Memory B cell (primary cell): Measurements from ENCODE around the gene CYTH2.
A peak's percentile ranks its signal among the peaks of the same experiment; 100 is the strongest.

ENCODE experiments used
- ATAC-seq: fragments of 150-1000 bp; cut with Tn5 transposase; 2 replicates; pipeline ENCODE4 v1.10.0; 2021; ENCODE audit warnings: low read depth, mild to moderate bottlenecking, moderate library complexity
- DNase-seq, 2 donors: peaks; one replicate each; pipeline ENCODE4 v3.0.0; 2022; ENCODE audit warnings: low spot score in 2 of 2
- H3K27ac Mint-ChIP-seq: one replicate; pipeline ENCODE4 v1.8.0; 2022; ENCODE audit warnings: mild to moderate bottlenecking, moderate library complexity, mixed read lengths
- H3K27me3 Mint-ChIP-seq: one replicate; pipeline ENCODE4 v1.8.0; 2022; ENCODE audit warnings: mixed read lengths
- H3K36me3 Mint-ChIP-seq: one replicate; pipeline ENCODE4 v1.8.0; 2022; ENCODE audit warnings: mild to moderate bottlenecking, mixed read lengths
- H3K4me1 Mint-ChIP-seq: one replicate; pipeline ENCODE4 v1.8.0; 2022; ENCODE audit warnings: mixed read lengths
- H3K4me3 Mint-ChIP-seq: one replicate; pipeline ENCODE4 v1.8.0; 2022; ENCODE audit warnings: mild to moderate bottlenecking, moderate library complexity, mixed read lengths
- H3K9me3 Mint-ChIP-seq: one replicate; pipeline ENCODE4 v1.8.0; 2022; ENCODE audit warnings: mixed read lengths

The CYTH2 gene

DNA sequence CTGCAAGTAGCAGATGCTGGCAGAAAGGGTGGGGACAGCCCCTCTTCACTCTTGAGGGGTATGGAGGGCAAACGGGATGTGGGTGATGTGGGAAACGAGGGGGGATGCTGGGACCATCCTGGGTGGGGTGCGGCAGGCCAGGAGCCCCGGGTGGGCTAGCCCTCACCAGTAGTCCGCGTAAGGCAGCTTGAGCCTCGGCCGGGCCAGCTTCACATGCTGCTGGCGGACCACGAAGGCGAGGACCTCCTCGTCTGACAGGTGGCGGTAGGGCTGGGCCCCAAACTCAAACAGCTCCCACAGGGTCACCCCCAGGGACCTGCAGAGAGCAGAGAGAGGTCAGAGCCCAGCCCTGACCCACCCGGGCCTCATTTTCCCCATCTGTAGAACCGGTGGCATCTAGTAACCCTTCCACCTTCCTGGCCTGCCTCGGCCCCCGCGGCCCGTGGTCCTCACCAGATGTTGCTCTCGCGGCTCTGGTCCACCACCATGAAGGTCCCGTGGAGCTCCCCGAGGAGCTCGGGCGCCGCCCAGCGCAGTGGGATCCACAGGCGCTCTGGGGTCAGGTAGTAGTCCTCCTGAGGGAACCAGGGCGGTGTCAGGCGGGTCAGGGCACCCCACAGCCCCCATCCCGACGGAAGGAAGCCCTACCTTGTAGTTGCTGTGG is 31.8 kb downstream of the CYTH2 start:
- ATAC-seq (no peak), DNase-seq (no peak)
- peaks cover 17% of the 10 kb centered on the region for H3K27me3 Mint-ChIP-seq
- peaks cover 24% of the 10 kb centered on the region for H3K4me1 Mint-ChIP-seq
- peak overlapping the region; percentile 74 for H3K4me3 Mint-ChIP-seq
- H3K9me3 Mint-ChIP-seq, result no peaks in the 10 kb centered on the region
- no peak overlapping the region for H3K27ac Mint-ChIP-seq
- H3K36me3 Mint-ChIP-seq, result no peaks in the 10 kb centered on the region

DNA sequence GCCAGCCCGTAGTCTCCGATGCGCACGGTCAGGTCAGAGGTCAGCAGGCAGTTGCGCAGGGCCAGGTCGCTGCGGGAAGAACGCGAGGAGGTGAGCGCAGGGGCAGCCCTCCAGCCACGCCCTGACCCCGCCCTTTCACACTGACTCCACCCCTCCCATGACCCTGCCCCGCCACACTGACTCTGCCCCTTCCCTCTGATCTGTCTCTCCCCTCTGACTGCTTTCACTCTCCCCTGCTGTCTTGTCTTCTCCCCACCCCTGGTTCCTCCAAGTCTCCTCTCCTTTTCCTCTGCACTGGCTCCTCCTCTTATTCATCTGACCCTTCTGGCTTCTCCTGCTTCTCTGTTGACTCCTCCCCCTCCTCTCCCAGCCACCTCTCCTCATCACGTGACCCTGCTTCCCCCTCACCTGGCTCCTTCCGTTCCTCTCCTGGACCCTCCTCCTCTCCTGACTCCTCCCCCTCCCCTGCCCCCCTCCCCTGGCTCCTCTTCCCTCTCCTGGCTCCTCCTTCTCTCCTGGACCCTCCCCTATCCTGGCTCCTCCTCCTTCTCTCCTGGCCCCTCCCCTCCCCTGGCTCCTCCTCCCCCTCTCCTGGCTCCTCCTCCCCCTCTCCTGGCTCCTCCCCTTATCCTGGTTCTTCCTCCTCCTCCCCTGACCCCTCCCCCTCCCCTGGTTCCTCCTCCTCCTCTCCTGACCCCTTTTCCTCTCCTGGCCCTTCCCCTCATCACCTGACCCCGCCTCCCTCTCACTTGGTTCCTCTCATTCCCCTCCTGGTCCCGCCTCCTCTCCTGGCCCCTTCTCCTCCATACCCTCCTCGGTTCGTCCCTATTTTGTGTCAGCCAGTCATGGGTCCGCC is 32.6 kb downstream of the CYTH2 start:
- H3K4me1 Mint-ChIP-seq, result peaks cover 24% of the 10 kb centered on the region

DNA sequence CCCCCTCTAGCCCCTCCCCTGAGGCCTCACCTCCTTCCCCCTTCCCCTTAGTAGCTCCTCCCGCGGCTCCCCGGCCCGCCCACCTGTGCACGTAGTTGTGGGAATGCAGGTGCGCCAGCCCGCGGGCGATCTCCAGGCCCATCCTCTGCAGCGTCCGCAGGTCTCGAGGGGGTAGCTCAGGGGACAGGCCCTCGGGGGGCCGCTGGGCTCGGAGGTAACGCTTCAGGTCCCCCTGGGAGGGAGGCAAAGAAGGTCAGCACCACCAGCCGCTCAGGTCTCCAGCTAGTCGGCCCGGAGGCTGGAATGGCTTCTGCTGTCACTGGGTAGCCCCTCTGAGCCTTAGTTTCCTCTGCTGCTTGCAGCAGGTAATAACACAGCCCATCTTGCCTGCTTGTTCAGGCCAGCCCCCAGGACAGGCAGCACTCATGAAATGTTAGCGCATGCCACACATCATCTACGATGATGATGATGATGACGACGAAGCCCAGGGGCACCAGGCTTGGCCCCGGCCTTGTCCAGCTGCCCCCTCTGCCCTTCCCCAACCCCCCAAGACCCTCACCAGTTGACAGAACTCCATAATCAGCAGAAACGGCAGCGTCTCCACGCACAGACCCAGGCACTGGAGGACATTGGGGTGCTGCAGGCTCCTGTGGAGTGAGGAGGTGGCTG is 33.3 kb downstream of the CYTH2 start:
- Mint-ChIP-seq H3K4me3 (peak overlapping the region; percentile 74), H3K27me3 (peaks cover 12% of the 10 kb centered on the region), H3K36me3 (no peaks in the 10 kb centered on the region), H3K4me1 (peaks cover 23% of the 10 kb centered on the region), H3K27ac (no peak overlapping the region), H3K9me3 (no peaks in the 10 kb centered on the region)
- ATAC-seq (peak; percentile 76), DNase-seq (peak in 1 of 2 donors; percentile 63)

More for the DNA sequence above, 32.6 kb downstream of the CYTH2 start:
- DNase-seq (no peak), ATAC-seq (peak; percentile 30)
- H3K9me3 Mint-ChIP-seq, result no peaks in the 10 kb centered on the region
- peak overlapping the region; percentile 74 for H3K4me3 Mint-ChIP-seq
- no peaks in the 10 kb centered on the region for H3K36me3 Mint-ChIP-seq
- peak overlapping the region; percentile 55 for H3K27ac Mint-ChIP-seq
- peaks cover 17% of the 10 kb centered on the region for H3K27me3 Mint-ChIP-seq

DNA sequence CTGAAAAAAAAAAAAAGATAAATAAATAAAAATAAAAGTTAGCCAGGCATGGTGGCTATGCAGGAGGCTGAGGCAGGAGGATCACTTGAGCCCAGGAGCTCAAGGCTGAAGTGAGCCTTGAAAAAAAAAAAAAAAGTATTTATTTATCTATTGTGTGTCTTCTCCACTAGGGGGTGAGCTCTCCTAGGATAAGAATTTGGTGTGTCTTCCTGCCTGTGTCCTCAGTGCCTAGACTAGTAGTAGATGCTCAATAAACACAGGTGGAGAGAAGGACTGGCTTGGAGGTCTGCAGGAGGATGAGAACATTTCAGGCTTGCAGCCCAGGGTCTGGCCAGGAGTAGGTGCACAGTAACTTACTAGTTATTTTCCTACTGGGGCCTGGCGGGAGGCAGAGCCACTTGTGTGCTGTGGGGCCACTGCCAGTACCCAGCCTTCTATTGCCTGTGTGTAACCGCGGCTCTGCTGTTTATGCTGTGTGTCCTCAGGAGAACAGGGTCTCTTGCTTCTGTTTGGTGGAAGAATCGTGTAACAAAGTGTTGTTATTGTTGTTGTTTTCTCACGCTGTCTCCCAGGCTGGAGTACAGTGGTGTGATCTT is 37.1 kb downstream of the CYTH2 start:
- Mint-ChIP-seq H3K4me1 (peaks cover 21% of the 10 kb centered on the region), H3K4me3 (no peak overlapping the region), H3K36me3 (no peaks in the 10 kb centered on the region), H3K27ac (no peak overlapping the region), H3K27me3 (peaks cover 13% of the 10 kb centered on the region), H3K9me3 (no peaks in the 10 kb centered on the region)
- DNase-seq (no peak), ATAC-seq (peak; percentile 21)

DNA sequence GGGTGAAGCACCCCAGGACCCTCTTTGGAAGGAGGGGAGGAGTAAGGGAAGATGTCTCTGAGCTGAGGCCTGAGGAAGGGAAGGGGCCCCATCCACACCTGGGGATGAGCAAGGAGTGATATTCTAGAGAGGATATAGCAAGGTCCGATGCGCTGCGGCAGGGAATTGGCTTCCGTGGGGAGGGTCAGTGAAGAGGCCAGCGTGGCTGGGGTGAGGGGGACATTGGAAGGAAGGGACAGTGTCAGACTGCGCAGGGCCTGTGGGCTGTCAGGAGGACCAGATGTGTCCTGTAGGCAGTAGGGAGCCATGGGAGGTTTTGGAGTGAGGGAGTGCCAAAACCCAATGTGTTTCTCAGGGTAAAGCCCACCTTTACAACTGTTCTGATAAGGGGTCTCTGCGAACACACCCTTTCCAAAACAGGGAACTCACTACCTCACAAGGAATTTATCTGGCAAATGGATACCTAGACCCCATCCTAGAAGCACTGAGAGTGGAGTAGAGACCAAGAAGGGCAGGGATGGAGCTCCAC is 38.8 kb downstream of the CYTH2 start:
- H3K4me3 Mint-ChIP-seq, result no peak overlapping the region
- H3K4me1 Mint-ChIP-seq, result peaks cover 11% of the 10 kb centered on the region
- H3K27me3 Mint-ChIP-seq, result peaks cover 9% of the 10 kb centered on the region
- no peak overlapping the region for H3K27ac Mint-ChIP-seq
- no peaks in the 10 kb centered on the region for H3K9me3 Mint-ChIP-seq
- DNase-seq, result no peak
- no peak for ATAC-seq
- no peaks in the 10 kb centered on the region for H3K36me3 Mint-ChIP-seq

DNA sequence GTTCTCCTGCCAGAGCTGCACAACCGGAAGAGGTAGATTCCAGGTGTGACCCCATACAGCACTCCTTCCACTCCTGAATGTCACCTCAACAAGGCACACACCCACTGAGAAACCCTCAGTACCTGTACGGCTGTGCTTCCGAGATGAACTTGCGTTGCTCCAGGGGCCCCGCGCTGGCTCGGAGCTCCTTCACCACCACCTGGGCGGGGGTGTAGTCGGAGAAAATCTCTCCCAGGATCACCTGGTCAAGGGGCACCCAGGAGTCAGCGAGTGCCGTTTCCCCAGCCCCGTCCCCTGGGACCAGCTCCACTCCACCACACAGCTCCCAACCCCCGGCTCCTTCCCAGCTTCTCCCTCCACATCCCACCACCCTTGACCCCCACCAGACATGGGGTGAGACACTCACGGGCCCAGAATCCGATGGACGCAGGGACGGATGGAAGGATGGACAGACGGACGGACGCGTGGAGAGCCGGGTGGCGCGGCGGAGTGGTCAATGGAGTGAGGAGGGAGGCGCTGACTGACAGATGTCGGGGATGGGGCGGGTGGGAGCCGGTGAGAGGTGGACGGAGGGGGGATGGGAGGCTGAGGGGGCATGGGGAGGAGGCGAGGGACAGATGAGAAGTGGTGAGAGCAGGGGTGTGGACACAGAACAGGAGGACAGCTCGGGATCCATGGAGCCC is 39.7 kb downstream of the CYTH2 start:
- H3K4me1 Mint-ChIP-seq, result peaks cover 8% of the 10 kb centered on the region
- H3K9me3 Mint-ChIP-seq, result no peaks in the 10 kb centered on the region
- H3K4me3 Mint-ChIP-seq, result no peak overlapping the region
- no peaks in the 10 kb centered on the region for H3K36me3 Mint-ChIP-seq
- DNase-seq (no peak), ATAC-seq (no peak)
- H3K27ac Mint-ChIP-seq, result no peak overlapping the region
- peaks cover 9% of the 10 kb centered on the region for H3K27me3 Mint-ChIP-seq

DNA sequence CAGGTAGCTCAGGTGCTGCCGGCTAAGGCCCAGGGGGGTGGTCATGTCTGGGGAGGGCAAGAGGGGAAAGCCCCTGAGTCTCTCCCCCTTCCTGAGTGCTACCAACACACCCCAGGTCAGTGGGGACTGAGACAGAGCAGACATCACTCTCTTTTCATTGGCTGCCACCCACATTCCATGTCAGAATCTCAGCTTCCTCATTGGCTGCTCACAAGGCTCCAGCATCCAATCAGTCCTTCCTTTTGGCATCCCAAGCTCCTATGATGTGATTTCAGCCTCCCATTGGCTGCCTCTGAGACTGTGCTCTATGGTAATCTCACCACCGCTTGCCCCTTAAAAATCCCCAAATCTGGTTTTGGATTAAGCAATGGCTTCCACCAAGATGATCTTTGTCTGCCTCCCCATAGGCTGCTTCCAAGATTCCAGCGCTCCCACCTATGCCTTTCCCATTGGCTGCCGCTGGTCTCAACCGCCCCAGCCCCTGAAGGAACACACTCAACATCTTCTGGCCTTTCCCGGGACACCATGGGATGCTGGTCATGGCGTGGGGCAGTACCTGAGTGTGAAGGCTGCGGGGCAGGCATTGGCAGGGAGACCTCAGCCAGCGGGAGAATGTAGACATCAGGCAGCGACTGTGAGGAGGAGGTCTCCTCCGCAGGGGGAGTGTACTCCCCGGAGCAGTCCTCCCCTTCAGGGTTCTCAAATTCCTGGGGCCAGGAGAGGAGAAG is 40.5 kb downstream of the CYTH2 start:
- Mint-ChIP-seq H3K4me1 (peaks cover 7% of the 10 kb centered on the region), H3K27ac (no peak overlapping the region), H3K27me3 (peaks cover 9% of the 10 kb centered on the region), H3K4me3 (no peak overlapping the region), H3K36me3 (no peaks in the 10 kb centered on the region), H3K9me3 (no peaks in the 10 kb centered on the region)
- ATAC-seq (no peak), DNase-seq (no peak)

DNA sequence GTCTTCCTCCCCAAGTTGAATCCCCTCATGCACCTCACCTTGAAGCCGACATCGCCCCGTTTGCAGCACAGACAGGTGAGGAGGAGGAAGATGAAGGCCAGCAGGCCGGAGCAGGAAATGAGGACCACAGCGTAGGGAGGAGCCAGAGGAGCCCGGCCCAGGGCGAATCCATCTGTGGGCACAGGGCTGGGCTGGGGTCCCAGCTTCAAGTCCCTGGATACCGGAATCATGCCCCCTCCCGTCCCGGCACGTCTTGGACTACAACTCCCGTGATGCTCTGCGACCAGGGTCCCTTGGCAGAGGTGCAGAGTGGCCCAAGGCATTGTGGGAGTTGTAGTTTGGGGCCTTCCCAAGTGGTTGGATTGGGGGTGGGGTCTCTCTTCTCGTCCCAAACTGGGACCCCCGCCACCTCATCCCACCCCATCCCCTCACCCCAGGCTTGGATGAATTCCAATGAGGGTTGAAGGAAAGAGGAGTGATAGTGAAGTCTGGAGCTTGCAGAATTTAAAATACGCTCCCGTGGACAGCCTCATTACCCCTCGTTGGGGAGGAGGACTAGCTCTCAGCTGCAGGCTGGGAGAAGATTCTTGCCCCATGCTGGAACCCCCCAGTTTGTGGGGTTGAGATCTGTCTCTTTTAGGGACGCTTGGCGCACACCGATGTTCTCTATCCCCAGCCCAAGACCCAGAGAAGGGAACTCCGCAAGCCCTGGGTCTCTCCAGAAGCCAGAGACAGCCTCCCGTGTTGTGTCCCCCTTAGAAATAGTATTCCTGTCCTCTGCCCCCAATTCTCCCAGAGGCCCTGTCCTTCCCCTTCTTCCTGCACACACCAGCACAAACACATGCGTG is 41.5 kb downstream of the CYTH2 start:
- Mint-ChIP-seq H3K27me3 (peaks cover 9% of the 10 kb centered on the region), H3K36me3 (no peaks in the 10 kb centered on the region), H3K9me3 (no peaks in the 10 kb centered on the region), H3K27ac (no peak overlapping the region), H3K4me1 (peaks cover 7% of the 10 kb centered on the region), H3K4me3 (peak overlapping the region; percentile 43)
- DNase-seq, result peak; percentile 58 to 76
- ATAC-seq, result peak; percentile 66

DNA sequence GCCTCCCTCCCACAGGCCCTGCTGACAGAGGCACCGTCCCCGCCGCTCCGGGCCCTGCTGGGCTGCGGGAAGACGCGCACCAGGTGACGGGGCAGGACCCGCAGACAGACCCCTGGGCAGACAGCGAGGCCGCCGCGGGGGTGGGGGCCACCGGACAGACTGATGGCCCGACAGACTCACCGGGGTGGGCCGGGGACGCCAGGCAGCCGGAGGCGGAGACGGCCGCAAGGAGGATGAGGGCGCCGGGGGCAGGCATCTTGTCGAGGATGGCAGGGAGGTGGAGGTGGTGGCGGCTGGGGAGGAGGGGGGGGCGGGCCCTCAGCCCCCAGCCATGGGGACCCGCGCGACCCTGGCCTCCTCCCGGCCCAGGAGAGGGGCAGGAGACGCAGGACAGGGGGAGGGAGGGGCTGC is 42.2 kb downstream of the CYTH2 start:
- no peak for ATAC-seq
- no peaks in the 10 kb centered on the region for H3K36me3 Mint-ChIP-seq
- H3K27ac Mint-ChIP-seq, result no peak overlapping the region
- peaks cover 7% of the 10 kb centered on the region for H3K4me1 Mint-ChIP-seq
- peaks cover 9% of the 10 kb centered on the region for H3K27me3 Mint-ChIP-seq
- H3K4me3 Mint-ChIP-seq, result no peak overlapping the region
- H3K9me3 Mint-ChIP-seq, result no peaks in the 10 kb centered on the region
- no peak for DNase-seq

DNA sequence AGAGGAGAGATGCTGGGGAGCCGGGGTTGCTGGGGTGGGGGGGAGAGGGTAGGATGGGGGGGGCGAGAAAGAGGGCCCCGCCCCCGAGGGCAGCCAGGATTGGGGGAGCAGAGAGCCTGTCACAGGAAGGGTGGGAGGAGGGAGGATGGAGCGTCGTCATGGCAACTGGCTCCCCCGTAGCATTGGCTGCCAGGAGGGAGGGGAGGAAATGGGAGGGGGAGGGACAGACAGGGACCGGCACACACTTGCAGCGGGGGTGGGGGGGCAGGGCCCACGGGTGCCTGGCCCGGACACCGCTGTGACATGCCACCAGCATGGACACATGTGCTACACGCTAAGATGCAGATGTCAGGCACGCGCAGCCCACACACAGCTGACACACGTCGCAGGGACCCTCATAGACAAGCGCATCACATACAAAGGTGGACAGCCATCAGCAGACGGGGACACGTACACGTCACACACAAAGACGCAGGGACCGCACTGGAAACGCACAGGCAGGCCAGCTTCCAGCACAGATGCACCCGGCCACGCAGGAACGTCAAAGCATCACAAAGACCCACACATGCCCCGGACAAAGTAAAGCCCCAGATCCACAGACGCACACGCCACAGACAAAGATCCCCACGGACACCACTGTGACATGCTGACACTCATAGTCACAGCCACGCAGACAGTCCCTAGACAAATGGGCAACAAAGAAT is 42.8 kb downstream of the CYTH2 start, which contains the start of gene LMTK3:
TSS of gene LMTK3 (minus strand) at position 36 of the 704 bp plus-strand sequence. CDS start 259 bp downstream, outside the sequence.
- H3K4me3 Mint-ChIP-seq, result peak within 1 kb of the TSS; percentile 43
- H3K4me1 Mint-ChIP-seq, result peaks cover 7% of the 10 kb centered on the region
- H3K27ac Mint-ChIP-seq, result no peak within 1 kb of the TSS
- ATAC-seq (peak; percentile 29), DNase-seq (no peak)
- no peaks in the 10 kb centered on the region for H3K9me3 Mint-ChIP-seq
- peaks cover 9% of the 10 kb centered on the region for H3K27me3 Mint-ChIP-seq
- no peaks in the 10 kb centered on the region for H3K36me3 Mint-ChIP-seq

DNA sequence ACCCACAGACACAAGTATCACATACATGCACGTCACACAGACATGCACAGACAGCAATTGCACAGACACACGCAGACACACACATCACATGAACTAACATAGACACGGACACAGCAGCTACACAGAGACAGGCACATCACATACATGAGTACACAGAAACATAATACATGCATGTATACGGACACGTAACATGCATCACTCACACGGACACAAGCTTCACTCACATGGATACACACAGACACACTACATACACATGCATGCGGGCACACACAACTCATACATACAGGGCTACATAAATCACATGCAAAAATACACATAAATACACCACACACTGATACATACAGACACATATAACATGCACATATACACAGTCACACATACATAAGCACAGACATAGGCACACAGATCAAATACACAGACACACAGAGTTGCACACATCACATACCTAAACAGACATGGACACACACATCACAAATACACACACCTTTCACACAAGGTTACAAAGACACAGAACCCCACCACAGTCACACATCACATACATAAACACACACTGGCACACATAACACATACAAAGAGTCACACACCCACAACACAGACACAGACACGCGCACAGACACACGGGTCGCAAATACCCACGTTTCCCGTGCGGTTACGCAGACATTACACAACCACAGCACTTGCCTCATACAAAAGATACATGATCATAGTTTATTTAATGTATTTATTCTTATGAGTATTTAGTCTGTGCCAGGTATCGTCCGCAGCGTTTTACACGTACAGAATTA is 43.5 kb downstream of the CYTH2 start:
- H3K4me3 Mint-ChIP-seq, result no peak overlapping the region
- H3K9me3 Mint-ChIP-seq, result no peaks in the 10 kb centered on the region
- no peaks in the 10 kb centered on the region for H3K36me3 Mint-ChIP-seq
- H3K4me1 Mint-ChIP-seq, result peaks cover 7% of the 10 kb centered on the region
- DNase-seq (no peak), ATAC-seq (no peak)
- H3K27me3 Mint-ChIP-seq, result peaks cover 9% of the 10 kb centered on the region
- H3K27ac Mint-ChIP-seq, result no peak overlapping the region
